NCI-H2107 (cell line): ENCODE measurements around the gene HIP1R.
"Not testable (repeated sequence)": the region's sequence is repeated elsewhere in the genome, so short reads cannot be mapped to it uniquely, and the experiment has no call there.

ENCODE experiments used
- DNase-seq: peaks from one replicate; lab custom pipeline; 2025; lab: John Stamatoyannopoulos, UW

HIP1R gene

GRCh38 chr12:122894193-122895121, 59.2 kb downstream of the HIP1R start:
- DNase-seq: no peak

- DNase-seq: no peak
These were observed 60.1 kb downstream of the HIP1R start for GRCh38 chr12:122895320-122895703.

- peak; percentile 63 for DNase-seq
These were observed 60.7 kb downstream of the HIP1R start, which contains the start of gene VPS37B for GRCh38 chr12:122895704-122896636. TSS of gene VPS37B (minus strand) at chr12:122896124. CDS start at chr12:122896062, 62 bp downstream.

GRCh38 chr12:122896662-122897061, 61.4 kb downstream of the HIP1R start:
- DNase-seq: no peak

GRCh38 chr12:122899887-122900286, 64.6 kb downstream of the HIP1R start:
- no peak for DNase-seq

- no peak for DNase-seq
These were observed 67.8 kb downstream of the HIP1R start for GRCh38 chr12:122902854-122903692.

- no peak for DNase-seq
These were observed 68.4 kb downstream of the HIP1R start for GRCh38 chr12:122903693-122904034.

GRCh38 chr12:122905258-122905657, 70.0 kb downstream of the HIP1R start:
- not testable (repeated sequence) for DNase-seq

GRCh38 chr12:122908915-122909314, 73.7 kb downstream of the HIP1R start:
- no peak for DNase-seq

GRCh38 chr12:122909442-122910288, 74.4 kb downstream of the HIP1R start:
- DNase-seq: no peak
